Cardiac muscle cell (in vitro differentiated cells and primary cell): ENCODE data around the gene ELAVL3. TPM values are rescaled to one million over a fixed set of nuclear protein-coding genes. Genes with fewer than 3 reads are reported as not detected.

ENCODE experiments used
- DNase-seq, 2 donors: peaks; one replicate each; pipeline versions ENCODE4 v3.0.0 to v3.0.0-alpha.2; 2010 to 2017; ENCODE audit warnings: low read depth in 1 of 2, low spot score in 1 of 2
- H3K27ac ChIP-seq: fragments of 200-600 bp; sonication (generic); 2 replicates; pipeline ENCODE4 v1.5.1; 2016
- H3K27me3 ChIP-seq: fragments of 200-600 bp; sonication (generic); 2 replicates; pipeline ENCODE4 v1.6.0; 2016; ENCODE audit warnings: control low read depth
- H3K36me3 ChIP-seq: fragments of 200-600 bp; sonication (generic); 2 replicates; pipeline ENCODE4 v1.5.1; 2016; ENCODE audit warnings: control low read depth
- H3K4me1 ChIP-seq: fragments of 200-600 bp; sonication (generic); 2 replicates; pipeline ENCODE4 v1.8.1; 2017; ENCODE audit warnings: low read depth, mild to moderate bottlenecking, mixed run types
- H3K4me3 ChIP-seq: fragments of 200-600 bp; sonication (generic); 2 replicates; pipeline ENCODE4 v1.5.1; 2016; ENCODE audit warnings: mild to moderate bottlenecking
- H3K9me3 ChIP-seq: fragments of 200-600 bp; sonication (generic); 2 replicates; pipeline ENCODE4 v1.5.1; 2017; ENCODE audit warnings: low read depth, mild to moderate bottlenecking, control low read depth
- polyA plus RNA-seq: library from polyadenylated mRNA; unstranded; fragments of >200 nt; fragmentation: Nextera tagmentation; extraction: Ambion mirVana; gene quantifications from 2 replicates; pipeline ENCODE4 v1.2.1, GENCODE V29; 2016
- total RNA-seq: library from RNA; depleted of rRNA; stranded (reverse); fragments of >200 nt; gene quantifications from 2 replicates; pipeline ENCODE4 v1.2.3, GENCODE V29; 2016
- TF ChIP-seq, protein P1 (sequence below): IDR thresholded peaks from 2 replicates; pipeline ENCODE4 v1.5.1; 2012; ENCODE audit warnings: low read depth, mild to moderate bottlenecking, low read length

Gene ELAVL3
- total and polyA plus RNA-seq, 2 experiments from 2014 or later: 0.09 to 0.10 TPM

DNA sequence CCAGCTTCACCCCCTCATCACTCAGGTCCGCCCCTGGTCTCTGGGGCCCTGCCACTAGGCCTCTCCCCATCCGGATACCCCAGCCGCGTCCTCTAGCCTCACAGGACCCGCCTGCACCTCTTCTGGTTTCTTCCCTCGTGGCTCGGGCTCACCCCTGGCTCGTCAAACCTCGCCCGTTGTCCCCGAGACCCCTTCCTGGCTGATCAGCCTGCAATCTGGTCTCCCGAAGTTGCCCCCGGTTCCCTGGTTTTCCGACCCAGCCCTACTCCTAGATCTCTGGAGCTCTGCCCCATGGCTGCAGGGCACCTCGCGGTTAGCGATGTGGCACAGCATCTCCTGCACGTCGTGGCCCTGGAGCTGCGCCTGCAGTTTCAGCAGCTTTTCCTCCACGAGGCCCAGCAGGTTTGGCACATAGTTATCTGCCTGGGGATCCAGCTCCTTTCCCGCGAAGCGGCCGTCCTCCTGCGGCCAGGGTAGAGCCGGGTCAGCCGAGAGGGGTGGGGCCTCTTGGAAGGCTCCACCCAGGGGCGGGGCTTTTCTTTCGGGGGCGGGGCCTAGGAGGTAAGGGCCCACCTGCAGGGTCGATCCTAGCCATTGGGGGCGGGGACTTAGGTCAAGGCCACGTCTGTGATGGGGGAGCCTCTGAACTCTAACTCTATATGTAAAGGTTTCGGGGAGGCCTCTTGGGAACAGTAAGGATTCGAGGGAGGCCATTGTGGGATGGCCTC lies 59.3 kb downstream of the ELAVL3 start:
- Histone ChIP-seq H3K27me3 (peaks cover 47% of the 10 kb centered on the region), H3K36me3 (no peaks in the 10 kb centered on the region), H3K4me1 (peaks cover 6% of the 10 kb centered on the region), H3K27ac (no peak overlapping the region), H3K4me3 (no peak overlapping the region), H3K9me3 (no peaks in the 10 kb centered on the region)
- TF ChIP-seq, protein P1, sequence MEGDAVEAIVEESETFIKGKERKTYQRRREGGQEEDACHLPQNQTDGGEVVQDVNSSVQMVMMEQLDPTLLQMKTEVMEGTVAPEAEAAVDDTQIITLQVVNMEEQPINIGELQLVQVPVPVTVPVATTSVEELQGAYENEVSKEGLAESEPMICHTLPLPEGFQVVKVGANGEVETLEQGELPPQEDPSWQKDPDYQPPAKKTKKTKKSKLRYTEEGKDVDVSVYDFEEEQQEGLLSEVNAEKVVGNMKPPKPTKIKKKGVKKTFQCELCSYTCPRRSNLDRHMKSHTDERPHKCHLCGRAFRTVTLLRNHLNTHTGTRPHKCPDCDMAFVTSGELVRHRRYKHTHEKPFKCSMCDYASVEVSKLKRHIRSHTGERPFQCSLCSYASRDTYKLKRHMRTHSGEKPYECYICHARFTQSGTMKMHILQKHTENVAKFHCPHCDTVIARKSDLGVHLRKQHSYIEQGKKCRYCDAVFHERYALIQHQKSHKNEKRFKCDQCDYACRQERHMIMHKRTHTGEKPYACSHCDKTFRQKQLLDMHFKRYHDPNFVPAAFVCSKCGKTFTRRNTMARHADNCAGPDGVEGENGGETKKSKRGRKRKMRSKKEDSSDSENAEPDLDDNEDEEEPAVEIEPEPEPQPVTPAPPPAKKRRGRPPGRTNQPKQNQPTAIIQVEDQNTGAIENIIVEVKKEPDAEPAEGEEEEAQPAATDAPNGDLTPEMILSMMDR: no peak
- peak; percentile 31 to 54 for DNase-seq

DNA sequence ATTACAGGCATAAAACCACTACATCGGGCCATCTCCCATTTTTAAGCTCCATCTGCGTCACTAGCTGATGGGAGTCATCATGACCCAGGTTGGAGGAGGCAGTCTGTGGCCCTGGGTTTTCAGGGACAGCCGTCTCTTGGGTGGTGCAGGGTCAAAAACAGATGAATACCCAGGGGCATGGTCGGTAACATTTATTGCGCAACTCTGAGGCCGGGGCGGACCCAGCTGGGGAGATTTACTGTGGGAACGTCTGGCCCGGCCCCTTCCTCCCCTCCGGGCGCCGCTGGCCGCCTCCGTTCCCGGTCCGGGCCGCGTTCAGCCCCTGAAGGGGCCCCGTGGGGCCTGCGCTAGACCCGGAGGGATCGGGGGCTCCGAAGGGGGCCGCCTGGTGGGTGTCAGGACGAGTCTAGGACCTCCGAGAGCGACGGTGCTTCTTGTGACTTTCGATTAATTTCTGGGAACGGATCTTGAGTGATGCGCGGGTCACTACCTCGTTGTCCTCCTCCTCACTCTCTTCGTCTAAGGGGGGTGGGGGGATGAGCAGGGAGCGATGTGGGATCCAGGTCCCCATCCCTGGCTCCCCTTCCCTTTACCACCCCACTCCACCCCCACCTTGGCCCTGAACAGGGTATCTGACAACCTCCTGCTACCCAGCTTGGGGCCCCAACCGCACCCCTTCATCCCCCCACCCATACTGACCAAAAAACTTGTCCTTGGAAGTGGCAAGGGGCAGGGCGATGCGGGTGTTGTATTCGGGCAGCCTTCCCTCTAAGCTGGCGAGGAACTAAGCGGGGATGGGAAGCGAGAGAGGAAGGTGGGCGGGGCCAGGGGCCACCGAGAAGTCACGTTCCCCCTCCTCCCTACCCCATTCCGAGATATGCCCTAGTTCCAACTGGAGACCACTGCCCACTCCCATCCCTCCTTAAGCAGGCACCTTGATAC lies 60.1 kb downstream of the ELAVL3 start:
- Histone ChIP-seq H3K27ac (no peak overlapping the region), H3K4me1 (peaks cover 6% of the 10 kb centered on the region), H3K27me3 (peaks cover 47% of the 10 kb centered on the region), H3K9me3 (no peaks in the 10 kb centered on the region), H3K36me3 (no peaks in the 10 kb centered on the region), H3K4me3 (peak overlapping the region; percentile 20)
- TF ChIP-seq, protein P1: no peak
- peak; percentile 30 to 63 for DNase-seq

DNA sequence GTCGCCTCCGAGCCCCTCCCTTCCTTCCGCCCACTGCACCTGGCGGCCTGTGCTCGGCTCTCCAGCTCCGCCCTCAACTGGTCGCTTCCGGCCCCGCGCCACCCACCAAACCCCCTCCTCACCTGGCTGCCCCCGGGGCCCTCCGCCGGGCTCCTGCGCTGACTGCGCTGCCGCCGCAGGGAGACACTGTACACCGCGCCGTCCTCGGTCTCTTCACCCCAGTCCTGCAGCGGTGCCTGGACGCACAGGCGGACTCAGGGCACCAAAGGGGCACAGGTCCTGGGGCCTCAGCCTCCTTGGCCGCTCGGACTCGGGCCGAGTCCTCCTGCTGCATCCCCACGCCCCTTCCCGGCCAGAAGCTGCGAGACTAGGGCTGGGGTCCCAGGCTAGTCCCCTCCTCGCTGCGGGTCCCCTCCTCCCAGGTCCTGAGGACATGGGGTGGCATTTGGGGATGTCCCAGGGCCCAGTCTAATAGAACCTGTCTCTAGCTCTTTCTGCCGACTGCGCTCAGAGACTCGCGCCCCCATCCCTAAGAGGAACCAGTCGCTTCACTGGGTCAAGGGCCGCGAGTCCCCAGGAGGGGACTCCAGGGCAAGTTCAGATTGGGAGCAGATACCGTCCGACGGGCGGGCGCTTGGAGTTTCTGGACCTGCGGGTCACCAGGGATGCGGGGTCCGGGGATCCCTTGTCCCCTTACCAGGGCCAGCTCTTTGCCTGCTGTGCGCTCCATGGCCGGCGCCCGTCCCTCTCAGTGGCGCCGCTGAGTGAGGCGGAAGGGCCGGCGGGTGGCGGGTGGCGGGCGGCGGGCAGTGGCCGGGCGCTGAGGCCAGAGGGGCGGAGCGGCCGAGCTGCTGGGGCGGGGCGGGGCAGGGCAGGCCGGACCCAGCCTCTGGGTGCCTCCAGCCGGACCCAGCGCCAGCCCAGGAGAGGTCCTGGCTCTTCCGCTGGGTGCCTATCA lies 62.0 kb downstream of the ELAVL3 start, which contains the start of gene RGL3:
TSS of gene RGL3 (minus strand) at position 766 of the 958 bp plus-strand sequence. CDS start at position 730, 36 bp downstream.
- peak in 1 of 2 donors; percentile 68 for DNase-seq
- peak within 1 kb of the TSS; percentile 44 for H3K4me3 ChIP-seq
- H3K27ac ChIP-seq: no peak within 1 kb of the TSS
- H3K9me3 ChIP-seq: no peaks in the 10 kb centered on the region
- peaks cover 43% of the 10 kb centered on the region for H3K27me3 ChIP-seq
- TF ChIP-seq, protein P1: no peak
- H3K36me3 ChIP-seq: no peaks in the 10 kb centered on the region
- H3K4me1 ChIP-seq: peaks cover 6% of the 10 kb centered on the region

DNA sequence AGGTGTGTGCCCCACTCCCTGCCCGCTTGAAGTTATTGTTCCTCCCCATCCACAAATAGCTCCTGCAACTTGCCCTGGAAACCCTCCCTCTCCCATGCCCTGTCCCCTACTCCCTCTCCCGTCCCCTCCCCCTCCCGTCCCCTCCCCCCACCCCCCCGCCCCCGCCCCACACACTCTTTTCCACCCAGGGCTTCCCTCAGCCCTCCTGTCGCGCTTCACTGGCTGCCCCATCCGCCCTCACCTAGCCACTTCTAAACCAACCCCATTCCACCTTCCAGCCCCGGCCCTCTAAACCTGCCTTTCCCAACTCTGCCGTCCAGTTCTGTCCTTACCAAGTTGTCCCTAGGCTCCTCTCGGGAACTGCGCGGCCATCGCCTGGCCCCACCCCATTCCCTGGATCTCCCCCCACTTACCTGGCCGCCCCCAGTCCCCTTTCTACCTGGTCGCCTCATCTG lies 62.7 kb downstream of the ELAVL3 start:
- Histone ChIP-seq H3K27me3 (peaks cover 36% of the 10 kb centered on the region), H3K4me3 (peak overlapping the region; percentile 44), H3K9me3 (no peaks in the 10 kb centered on the region), H3K4me1 (peaks cover 6% of the 10 kb centered on the region), H3K27ac (no peak overlapping the region), H3K36me3 (no peaks in the 10 kb centered on the region)
- TF ChIP-seq, protein P1: no peak
- peak in 1 of 2 donors; percentile 33 for DNase-seq
